DMS53 (cell line): ENCODE measurements around the gene PMM2.
"Not testable (repeated sequence)": the region's sequence is repeated elsewhere in the genome, so short reads cannot be mapped to it uniquely, and the experiment has no call there.

ENCODE experiments used
- DNase-seq: peaks from one replicate; lab custom pipeline; 2025; lab: John Stamatoyannopoulos, UW

Gene PMM2

DNA sequence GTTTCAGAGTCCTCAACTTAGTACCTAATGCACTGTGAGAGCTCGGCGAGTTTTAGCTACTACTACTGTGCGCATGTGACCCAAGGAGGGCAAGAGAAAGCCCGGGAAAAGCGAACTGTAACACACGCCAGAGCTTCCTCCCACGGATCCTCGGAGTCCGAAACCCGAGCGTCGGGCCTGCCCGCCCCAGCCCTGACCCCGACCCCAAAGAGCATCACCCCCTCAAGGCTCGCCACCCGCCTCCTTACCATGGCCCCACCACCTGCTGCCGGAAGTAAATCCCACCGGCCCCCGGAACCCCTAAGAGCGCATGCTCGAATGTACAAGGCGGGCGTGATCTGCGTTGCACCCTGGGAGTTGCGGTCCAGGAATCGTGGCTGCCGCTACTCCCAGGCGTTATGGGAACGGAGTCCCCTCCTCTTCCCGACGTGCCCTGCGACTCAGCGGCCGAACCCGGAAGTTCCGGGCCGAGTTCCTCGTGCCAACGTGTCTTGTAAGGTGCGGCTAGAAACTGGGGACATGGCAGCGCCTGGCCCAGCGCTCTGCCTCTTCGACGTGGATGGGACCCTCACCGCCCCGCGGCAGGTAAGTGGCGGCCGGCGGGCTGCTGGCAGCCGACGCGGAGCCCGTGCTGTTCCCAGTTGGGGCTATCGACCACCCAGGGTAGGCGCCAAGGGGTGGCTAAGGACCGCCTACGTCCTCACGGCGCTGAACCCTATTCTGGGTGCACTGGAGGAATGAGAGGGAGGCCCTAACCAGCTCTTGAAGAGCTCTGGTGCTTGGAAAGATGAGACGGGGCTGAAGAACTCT is at the start of gene PMM2, which contains the start of gene TMEM186:
Gene PMM2 (plus strand): TSS at position 476 of the 810 bp plus-strand sequence. CDS start 44 bp downstream, at position 520.
Gene TMEM186 (minus strand): TSS at position 276 of the 810 bp plus-strand sequence. CDS start 25 bp downstream, at position 251.
- peak; percentile 97 for DNase-seq

DNA sequence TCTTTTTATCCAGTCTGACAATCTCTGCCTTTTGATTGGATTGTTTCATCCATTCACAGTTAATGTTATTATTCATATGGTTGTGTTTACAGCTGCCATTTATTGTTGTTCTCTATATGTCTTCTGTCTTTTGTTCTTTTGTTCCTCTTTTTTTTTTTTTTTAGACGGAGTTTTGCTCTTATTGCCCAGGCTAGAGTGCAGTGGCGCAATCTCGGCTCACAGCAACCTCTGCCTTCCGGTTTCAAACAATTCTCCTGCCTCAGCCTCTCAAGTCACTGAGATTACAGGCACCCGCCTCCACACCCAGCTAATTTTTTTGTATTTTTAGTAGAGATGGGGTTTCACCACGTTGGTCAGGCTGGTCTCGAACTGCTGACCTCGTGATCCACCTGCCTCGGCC is 48.7 kb upstream of the PMM2 start:
- not testable (repeated sequence) for DNase-seq

DNA sequence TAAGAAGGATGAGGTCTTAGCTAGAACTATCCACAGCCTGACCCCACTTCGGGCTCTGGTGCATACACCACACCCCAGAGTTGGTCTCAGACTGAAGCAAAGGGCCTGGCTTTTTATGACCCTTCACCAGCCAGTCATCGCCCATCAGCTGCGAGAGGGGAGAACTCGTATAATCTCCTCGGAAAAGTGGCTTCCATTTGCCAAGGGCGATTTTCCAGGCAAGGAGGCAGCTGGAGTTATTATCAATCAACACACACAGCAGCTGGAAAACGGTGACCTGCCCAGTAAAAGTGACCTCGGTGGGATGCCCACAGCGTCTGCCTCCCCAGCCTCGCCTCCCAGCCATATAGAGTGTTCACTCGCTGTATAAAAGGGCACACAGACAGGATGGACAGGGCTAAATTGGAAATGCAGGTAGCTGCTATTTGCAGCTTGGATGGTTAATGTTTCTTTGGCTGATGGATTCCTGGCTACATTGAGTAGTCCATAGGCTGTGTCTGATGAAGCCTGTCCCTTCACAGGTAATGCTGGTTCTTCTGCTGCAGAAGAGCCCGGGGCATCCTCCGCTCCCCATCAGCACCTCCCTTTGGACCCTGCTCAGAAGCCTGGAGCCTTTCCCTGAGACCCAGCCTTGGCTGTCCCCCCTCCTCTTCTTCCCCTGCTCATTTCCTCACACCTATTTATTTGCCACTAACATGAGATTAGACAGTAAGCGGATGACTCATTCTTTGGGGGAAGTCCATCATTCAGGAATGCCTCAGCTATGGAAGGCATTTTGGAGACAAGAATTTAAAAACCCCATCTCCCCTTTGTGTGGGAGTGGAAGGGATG is 45.9 kb upstream of the PMM2 start:
- DNase-seq: peak; percentile 38

DNA sequence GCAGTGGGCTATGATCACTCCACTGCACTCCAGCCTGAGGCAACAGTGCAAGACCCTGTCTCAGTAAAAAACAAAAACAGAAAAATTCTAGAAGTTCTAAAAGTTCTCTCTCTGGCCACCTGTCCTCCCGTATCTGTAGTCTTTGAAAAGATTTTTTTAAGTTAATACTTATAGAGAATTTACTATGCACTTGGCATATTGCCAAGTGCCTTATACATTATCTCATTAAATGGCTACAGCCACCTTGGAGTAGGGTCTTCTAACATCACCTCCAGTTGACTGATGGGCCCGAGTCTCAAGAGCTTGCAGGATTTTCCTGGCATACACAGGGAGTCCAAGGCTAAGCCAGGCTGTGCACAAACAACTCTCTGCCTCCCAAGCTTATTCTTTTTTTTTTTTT is 44.9 kb upstream of the PMM2 start:
- no peak for DNase-seq

DNA sequence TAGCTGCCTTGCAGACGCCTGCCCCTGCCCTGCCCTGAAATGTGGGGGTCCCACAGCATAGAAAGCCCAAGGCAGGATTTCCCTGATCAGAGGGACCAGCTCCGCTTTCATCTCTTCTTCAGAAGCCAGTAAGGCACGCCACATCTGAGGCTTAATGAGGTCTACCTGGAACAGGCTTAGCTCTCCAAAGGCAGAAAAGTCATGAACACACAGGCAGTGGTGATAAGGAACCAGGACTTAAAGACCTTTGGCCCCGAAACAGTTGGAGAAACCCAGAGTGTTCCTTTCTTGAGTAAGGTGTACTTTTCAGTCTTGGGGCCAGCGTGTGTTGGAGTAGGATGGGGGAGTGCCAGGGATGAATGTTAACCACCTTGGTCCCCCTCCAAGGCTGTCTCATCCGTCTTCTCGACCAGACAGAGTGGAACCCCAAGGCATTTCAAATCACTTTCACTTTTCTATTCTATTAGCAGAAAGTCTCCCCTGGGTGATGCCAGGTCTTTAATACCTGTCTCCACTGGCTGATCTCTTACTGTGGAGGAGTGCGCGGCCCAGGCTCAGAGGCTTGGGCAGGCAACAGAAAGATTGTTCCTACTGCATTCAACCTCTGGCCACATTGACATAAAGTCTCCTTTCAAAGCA is 44.1 kb upstream of the PMM2 start:
- no peak for DNase-seq

DNA sequence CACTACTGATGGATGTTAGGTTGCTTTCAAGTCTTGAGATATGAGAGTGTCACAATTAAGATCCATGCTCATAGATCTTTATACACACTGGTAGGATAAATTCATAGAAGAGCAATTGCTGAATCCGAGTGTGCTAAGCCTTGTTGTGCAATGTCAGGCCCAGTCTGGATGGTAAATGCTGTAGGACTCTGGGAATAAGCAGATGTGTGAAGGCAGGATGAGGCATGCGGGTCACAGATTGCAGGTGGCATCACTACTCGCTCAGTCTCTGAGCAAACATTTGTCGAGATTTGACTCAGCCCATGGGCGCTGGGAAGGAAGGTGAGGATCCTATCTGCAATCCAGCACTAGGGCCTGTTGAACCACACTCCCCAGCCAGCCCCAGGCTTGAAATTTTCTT is 40.9 kb upstream of the PMM2 start:
- peak; percentile 64 for DNase-seq

DNA sequence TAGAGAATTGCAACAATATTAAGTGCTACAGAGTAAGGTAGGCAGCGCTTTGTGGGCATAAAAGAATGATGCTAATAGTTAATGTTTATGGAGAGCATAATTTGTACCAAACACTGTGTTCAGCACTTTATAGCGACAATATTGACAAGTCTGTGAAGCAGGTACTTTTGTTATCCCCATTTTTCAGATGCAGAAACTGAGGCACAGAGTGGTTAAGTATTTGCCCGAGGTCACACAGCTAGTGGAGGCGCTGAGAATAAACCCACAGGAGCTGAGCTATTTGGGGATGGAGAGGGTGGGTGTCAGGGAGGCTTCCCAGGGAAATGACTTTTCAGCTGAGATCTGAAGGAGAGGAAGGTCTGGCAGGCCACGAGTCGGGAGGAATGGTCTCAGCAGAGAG is 39.6 kb upstream of the PMM2 start:
- DNase-seq: no peak

DNA sequence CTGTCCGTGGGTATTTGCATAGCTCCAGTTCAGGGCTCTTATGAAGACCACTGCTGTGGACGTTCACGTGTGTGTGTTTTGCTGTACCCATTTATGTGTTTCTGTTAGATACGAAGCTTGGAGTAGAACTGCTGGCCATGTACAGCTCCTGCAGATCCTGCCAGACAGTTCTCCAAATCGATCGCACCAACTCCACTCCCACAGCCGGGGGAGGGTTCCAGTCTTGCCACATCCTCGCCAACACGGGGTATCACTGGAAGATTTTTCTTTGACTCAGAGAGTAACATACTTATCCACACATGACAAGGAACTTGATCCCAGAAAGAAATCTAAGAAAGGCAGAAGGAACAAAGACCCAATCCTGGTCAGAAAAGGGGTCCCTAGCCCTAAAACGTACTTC is 37.6 kb upstream of the PMM2 start:
- no peak for DNase-seq

DNA sequence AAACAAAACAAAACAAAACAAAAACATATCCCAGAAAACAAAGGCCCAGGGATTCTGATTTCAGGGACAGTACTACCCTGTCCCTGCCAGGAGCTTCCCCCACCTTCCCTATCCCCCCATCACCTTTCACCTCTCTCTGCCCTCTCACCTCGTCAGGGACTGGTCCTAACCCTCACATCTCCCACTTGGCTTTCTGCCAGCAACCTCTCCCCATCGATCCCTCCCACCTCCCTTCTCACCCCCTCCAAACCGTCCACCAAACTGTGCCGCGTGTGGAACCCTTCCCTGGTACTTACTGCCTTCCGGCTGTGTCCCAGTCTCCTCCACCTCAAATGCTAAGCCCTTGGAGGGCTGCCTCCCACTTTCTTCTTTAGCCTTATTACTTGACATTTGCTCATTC is 36.6 kb upstream of the PMM2 start:
- no peak for DNase-seq

DNA sequence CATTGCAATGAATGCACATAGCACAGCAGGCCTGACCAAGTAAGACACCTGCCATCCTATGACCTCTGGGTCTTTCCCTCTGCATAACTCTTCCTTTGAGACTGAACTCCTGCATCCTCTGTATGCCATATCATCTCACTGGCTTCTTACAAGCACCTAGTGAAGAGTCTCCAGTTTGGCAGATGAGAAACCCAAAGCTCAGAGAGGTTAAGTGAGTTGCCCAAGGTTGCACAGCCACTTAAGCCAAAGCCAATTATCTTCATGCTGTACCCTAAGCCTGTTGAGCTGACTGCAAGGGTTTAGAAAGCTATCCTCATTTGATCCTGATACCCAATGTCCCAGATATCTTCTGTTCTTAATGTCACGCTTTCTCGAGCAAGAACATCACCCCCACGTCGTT is 35.4 kb upstream of the PMM2 start:
- DNase-seq: no peak

DNA sequence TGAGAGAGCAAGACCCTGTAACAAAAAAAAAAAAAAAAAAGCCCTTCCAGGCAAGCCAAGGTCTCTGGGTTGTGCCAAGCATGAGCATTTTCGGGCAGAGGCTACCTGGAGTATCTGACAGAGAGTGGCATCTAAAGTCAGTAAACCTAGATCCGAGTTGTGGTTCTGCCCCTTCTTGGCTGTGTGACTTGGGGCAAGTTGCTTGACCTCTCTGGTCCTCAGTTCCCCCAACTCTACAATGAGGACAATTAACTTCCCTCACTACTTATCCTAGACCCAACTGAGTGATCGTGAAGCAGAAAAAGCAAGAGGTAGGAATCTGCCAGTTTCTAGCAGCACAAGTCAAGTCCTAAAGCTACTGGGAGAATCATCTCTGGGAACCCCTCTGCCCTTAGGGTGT is 34.6 kb upstream of the PMM2 start:
- DNase-seq: no peak

DNA sequence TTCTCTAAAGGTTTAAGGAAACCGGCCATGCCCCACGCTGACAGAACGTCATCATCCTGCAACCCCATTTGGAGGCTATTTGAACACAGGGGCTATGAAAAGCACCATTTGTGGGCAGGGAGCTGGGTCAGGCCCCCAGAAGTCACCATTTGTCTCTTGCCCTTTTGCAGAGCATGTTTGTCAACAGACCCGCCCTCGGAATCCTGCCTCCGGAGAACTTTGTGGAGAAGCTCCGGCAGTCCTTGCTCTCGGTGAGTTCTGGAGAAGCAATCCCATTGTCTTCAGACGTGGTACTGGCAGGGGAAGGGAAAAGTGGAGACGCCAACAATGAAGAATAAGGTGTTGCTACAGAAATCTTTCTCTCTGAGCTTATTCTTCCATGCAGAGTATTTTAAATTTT is 33.7 kb upstream of the PMM2 start:
- no peak for DNase-seq

DNA sequence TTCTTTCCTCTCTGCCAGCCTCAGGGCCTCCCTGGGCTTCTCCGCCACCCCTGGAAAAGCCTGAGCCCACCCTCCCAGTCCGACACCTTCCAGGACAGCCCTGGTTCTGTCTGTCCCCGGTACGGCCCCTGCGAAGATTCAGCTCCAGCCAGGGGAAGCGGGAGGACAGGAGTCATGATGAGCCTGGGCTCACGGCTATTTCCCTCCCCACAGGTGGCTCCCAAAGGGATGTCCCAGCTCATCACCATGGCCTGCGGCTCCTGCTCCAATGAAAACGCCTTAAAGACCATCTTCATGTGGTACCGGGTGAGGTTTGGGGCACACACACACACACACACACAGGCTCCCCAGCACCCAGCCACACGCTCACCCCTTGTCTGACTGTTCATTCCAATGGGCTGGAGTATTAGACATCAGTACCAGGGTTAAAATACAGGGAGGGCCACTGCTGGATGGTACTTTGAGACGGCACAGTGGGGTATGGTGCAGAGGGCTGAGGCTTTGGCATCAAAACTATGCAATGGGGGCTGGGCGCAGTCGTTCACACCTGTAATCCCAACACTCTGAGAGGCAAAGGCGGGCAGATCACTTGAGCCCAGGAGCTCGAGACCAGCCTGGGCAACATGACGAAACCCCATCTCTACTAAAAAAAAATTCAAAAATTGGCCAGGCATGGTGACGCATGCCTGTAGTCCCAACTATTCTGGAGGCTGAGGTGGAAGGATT is 33.0 kb upstream of the PMM2 start:
- no peak for DNase-seq

DNA sequence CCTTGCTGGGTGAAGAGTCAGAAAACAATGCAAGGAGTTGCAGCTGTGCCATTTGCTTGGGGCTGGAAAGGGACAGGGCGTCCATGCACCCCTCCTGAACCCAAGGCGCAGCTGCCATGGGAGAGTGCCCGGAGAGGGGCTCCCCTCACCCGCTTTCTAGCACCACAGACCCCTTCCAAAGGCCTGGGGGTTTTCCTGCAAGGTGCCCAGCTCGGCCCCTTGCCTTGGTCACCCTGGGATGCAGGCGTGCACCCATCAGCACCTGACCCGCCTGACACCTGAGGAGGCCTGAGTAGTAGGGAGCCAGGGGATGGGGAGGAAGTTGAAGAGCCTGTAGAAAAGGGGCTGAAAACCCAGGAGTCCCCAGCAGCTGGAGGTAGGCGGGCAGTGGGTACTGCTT is 30.5 kb upstream of the PMM2 start:
- no peak for DNase-seq

DNA sequence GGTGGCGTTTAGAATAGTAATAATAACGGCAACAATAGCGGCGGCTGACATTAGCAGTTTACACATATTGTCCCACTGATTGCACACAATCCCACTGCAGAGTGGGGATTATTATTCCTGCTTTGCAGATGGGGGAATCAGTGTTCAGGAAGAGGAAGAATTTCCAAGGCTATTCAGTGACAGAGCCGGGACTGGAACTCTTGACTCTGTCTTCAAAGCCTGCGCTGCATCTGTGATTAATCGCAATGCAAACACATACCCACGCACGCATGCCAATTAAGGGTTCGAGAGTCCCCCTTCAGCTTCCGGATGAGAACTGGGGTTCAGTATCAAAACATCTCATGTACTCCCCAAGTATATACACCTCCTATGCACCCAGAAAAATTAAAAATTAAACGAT is 29.4 kb upstream of the PMM2 start:
- no peak for DNase-seq

DNA sequence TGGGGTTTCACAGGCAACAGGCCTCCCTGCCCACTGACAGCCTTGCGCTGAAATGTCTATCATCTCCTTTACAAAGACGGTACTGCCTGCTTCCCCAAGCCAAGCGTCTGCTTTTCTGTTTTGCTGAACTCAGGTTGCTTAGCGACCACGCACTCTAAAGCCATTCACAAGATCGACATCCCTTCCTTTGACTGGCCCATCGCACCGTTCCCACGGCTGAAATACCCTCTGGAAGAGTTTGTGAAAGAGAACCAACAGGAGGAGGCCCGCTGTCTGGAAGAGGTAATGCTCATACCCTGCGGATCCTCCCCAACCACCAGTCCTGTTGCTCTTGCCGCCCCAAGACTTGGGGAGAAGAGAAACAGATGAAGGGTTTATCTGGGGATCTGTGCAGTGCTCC is 28.9 kb upstream of the PMM2 start:
- peak; percentile 6 for DNase-seq

DNA sequence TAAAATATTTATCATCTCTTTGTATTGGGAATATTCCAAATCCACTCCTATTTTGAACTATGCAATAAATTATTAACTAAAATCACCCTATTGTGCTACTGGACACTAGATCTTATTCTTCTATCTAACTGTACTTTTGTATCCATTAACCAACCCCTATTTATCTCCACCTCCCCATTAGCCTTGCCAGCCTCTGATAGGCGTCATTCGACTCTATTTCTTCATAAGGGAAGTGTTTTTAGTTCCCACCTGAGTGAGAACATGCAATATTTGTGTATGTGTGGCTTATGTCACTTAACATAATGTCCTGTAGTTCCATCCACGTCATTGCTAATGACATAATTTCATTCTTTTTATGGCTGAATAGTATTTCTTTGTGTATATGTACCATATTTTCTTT is 24.1 kb upstream of the PMM2 start:
- no peak for DNase-seq

DNA sequence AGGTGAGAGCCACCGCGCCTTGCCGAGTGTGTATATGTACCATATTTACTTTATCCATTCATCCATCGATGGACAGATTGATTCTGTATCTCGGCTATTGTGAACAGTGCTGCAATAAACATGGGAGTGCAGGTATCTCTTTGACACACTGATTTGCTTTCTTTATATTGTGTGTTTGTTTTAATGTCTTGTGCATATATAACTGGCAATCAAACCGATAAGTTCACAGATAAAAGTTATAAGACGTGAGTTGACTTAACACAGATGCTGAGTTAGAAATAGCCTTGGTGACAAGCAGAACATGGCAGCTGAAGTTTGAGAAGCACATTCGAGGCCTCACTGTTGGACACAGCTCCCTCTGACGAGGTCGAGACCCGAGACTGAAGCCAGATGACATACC is 23.4 kb upstream of the PMM2 start:
- no peak for DNase-seq

DNA sequence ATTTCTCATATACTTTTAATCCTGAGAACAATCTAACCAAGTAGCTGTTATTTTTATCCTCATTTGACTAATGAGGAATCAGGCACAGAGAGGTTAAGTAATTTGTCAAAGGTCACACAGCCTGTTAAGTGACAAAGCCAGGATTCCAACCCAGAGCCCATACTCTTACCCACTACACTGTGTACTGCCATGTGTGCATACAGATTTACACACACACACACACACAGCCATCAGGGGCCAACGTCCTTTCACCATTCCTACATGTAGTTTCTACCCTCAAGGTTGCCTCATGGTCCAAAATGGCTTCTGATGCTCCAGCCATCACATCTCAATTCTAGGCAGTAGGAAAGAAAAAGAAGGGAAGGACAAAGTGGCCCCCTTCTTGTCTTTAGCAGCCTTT is 22.3 kb upstream of the PMM2 start:
- no peak for DNase-seq

DNA sequence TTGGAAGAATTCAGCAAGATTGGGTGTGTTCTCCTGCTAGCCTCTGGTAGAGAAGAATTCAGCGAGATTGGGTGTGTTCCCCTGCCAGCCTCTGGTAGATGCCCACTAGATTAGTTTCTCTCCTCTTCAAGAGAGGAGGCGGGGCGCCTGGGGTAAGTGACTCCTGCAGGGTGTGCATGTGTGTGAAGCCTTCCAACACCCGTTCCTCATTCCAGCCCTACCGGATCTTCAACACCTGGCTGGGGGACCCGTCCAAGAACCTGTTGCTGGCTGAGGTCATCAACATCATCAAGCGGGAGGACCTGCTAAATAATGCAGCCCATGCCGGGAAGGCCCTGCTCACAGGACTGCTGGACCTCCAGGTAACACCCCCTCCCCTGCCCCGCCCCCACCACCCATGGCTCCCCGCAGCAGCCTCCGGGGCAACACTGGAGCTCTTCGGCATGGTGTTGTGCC is 21.5 kb upstream of the PMM2 start:
- DNase-seq: no peak

DNA sequence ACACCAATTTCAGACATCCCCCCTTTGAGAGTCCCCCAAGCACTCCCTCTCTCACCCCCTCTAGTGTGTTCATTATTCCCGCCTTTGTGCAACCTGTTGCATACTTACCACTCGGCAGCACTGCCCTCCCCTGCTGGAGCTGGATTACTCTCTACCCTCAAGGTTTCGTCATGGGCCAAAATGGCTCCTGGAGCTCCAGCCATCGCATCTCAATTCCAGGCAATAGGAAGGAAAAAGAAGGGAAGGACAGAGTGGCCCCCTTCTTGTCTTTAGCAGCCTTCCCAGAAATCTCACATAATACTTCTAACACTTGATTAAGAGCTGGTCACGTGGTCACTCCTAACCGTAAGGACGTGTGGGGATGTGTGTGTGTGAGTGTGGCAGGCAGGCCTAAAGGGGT is 20.4 kb upstream of the PMM2 start:
- DNase-seq: no peak

DNA sequence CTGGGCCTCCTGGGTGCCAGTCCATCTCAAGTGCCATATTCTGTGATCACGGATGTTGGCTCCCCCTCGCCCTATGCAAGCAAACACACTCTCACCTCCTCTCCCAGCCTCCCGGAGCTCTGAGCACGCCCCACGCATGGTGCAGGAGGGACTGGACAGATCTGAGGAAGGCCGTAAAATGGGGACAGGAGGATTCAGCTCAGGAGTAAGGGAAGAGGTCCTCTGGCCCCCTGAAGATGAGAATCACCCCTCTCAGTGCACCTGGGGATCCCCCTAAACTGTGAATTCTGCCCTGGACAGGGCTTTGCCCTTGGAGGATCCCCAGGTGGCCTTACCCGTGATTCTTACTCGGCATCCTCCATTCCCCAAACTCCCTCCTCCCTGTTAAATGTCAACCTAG is 15.8 kb upstream of the PMM2 start:
- DNase-seq: no peak
